ENCODE results near the gene LKAAEAR1.

- TF ChIP-seq CTCF (IDR thresholded peaks at IDR 0.05; ENCODE audit: low read depth, low read length) = no peak
- TF ChIP-seq EZH2phosphoT487 (IDR thresholded peaks at IDR 0.05; ENCODE audit: low read depth) = no peak
Measured at GRCh38 chr20:64044484-64045247, 39.5 kb downstream of the LKAAEAR1 start.

All from OCI-LY3 (cell line).